GM10248 (cell line): Measurements from ENCODE around the gene CTNNA3.

Source experiments
- CTCF ChIA-PET: fragments of 300-600 bp; sonication (Branson Sonifier 250); formaldehyde crosslinking; extraction: SDS; loops from one replicate; lab custom pipeline; 2021; ENCODE audit warnings: antibody characterized with exemption; lab: Yijun Ruan, JAX
- POLR2A ChIA-PET: fragments of 350-650 bp; sonication (Branson Sonifier 250); formaldehyde crosslinking; extraction: SDS; loops from one replicate; lab custom pipeline; 2020; ENCODE audit warnings: antibody characterized with exemption; lab: Yijun Ruan, JAX
- DNase-seq: peaks from one replicate; pipeline ENCODE4 v3.0.0; 2012; ENCODE audit errors: extremely low spot score
- CTCF ChIP-seq: IDR thresholded peaks from 2 replicates; pipeline ENCODE4 v1.5.1; 2012; ENCODE audit warnings: mild to moderate bottlenecking, low read depth; ENCODE audit errors: extremely low read depth, missing control alignments, control extremely low read depth

The CTNNA3 gene

GRCh38 chr10:66006411-66006810 lies 1689.6 kb downstream of the CTNNA3 start:
- no peak for TF ChIP-seq CTCF
- POLR2A ChIA-PET = no interaction called here
- CTCF ChIA-PET = interaction anchor here (1.3 kb wide), 1 partner anchor 8 kb away, joined by 3 read pairs; no protein-coding TSS in a partner anchor

GRCh38 chr10:65993451-65993850 lies 1702.5 kb downstream of the CTNNA3 start:
- TF ChIP-seq CTCF = no peak
- POLR2A ChIA-PET = no interaction called here
- no peak for DNase-seq
- CTCF ChIA-PET = interaction anchor here (1.2 kb wide), 1 partner anchor 9 kb away, joined by 4 read pairs; no protein-coding TSS in a partner anchor

More at GRCh38 chr10:66006411-66006810, 1689.6 kb downstream of the CTNNA3 start:
- DNase-seq = no peak

- TF ChIP-seq CTCF = no peak
- ChIA-PET CTCF (interaction anchor here (2.1 to 2.3 kb wide), 2 partner anchors 10 kb away, joined by 5 read pairs; no protein-coding TSS in a partner anchor), POLR2A (no interaction called here)
- DNase-seq = no peak
Observed at GRCh38 chr10:65968871-65969270, 1727.1 kb downstream of the CTNNA3 start.

- ChIA-PET CTCF (interaction anchor here (2.1 to 2.3 kb wide), 2 partner anchors 9 to 11 kb away, joined by 5 read pairs; no protein-coding TSS in a partner anchor), POLR2A (no interaction called here)
- no peak for DNase-seq
- TF ChIP-seq CTCF = no peak
Observed at GRCh38 chr10:65968437-65968836, 1727.6 kb downstream of the CTNNA3 start.

- no peak for DNase-seq
- CTCF ChIA-PET = no interaction called here
- POLR2A ChIA-PET = no interaction called here
- no peak for TF ChIP-seq CTCF
Observed at GRCh38 chr10:65964205-65964604, 1731.8 kb downstream of the CTNNA3 start.

- POLR2A ChIA-PET = no interaction called here
- no peak for DNase-seq
- no peak for TF ChIP-seq CTCF
- CTCF ChIA-PET = no interaction called here
Observed at GRCh38 chr10:65952086-65952485, 1743.9 kb downstream of the CTNNA3 start.
